Neuronal stem cell (in vitro differentiated cells): ENCODE data around the gene RASA2.

Experiments used
- DNase-seq: peaks from one replicate; pipeline ENCODE4 v3.0.0-alpha.2; 2013; ENCODE audit warnings: low spot score
- H2AFZ ChIP-seq: one replicate; pipeline ENCODE4 v1.6.1; 2013; ENCODE audit warnings: mild to moderate bottlenecking, low read length, inconsistent platforms
- H2AK5ac ChIP-seq: 2 replicates; pipeline ENCODE4 v1.6.1; 2013; ENCODE audit warnings: low read depth, mild to moderate bottlenecking, inconsistent platforms, low read length, moderate library complexity, mixed read lengths
- H2BK120ac ChIP-seq: 2 replicates; pipeline ENCODE4 v1.6.1; 2013; ENCODE audit warnings: low read depth, mild to moderate bottlenecking, inconsistent platforms, low read length, moderate library complexity, mixed read lengths
- H2BK12ac ChIP-seq: one replicate; pipeline ENCODE4 v1.6.1; 2013; ENCODE audit warnings: low read length, inconsistent platforms
- H2BK15ac ChIP-seq: 2 replicates; pipeline ENCODE4 v1.6.1; 2013; ENCODE audit warnings: mild to moderate bottlenecking, low read length, inconsistent platforms, mixed read lengths
- H2BK5ac ChIP-seq: one replicate; pipeline ENCODE4 v1.6.1; 2013; ENCODE audit warnings: inconsistent platforms, mild to moderate bottlenecking, low read length, moderate library complexity
- H3K14ac ChIP-seq: one replicate; pipeline ENCODE4 v1.6.1; 2013; ENCODE audit warnings: low read length, inconsistent platforms
- H3K18ac ChIP-seq: 2 replicates; pipeline ENCODE4 v1.6.1; 2013; ENCODE audit warnings: low read length, inconsistent platforms
- H3K23ac ChIP-seq: 2 replicates; pipeline ENCODE4 v1.6.1; 2013; ENCODE audit warnings: low read depth, mild to moderate bottlenecking, mixed read lengths, low read length, inconsistent platforms; ENCODE audit not compliant: poor library complexity
- H3K27ac ChIP-seq: replicated peaks from 3 replicates; pipeline ENCODE4 v1.5.1; 2013; ENCODE audit warnings: low read length, inconsistent platforms
- H3K27me3 ChIP-seq, 3 experiments: 2 replicates each; pipeline ENCODE4 v1.6.1; 2013; ENCODE audit warnings: low read length in 3 of 3, mild to moderate bottlenecking in 2 of 3, inconsistent platforms in 1 of 3, low read depth in 1 of 3, mixed read lengths in 1 of 3, moderate library complexity in 1 of 3; ENCODE audit not compliant: control insufficient read depth in 3 of 3, insufficient read depth in 3 of 3
- H3K36me3 ChIP-seq, 2 donors: replicated peaks in 1 of 2; 2 replicates each; pipeline ENCODE4 v1.6.1; 2013; ENCODE audit warnings: low read length in 2 of 2; ENCODE audit not compliant: control insufficient read depth in 2 of 2, insufficient read depth in 2 of 2
- H3K4ac ChIP-seq: 2 replicates; pipeline ENCODE4 v1.6.1; 2013; ENCODE audit warnings: inconsistent platforms, mild to moderate bottlenecking, low read length, moderate library complexity
- H3K4me1 ChIP-seq, 2 donors: 1 replicate in 1 of 2; 2 replicates in 1 of 2; pipeline ENCODE4 v1.6.1; 2013; ENCODE audit warnings: low read length in 2 of 2, low read depth in 1 of 2; ENCODE audit not compliant: control insufficient read depth in 2 of 2, insufficient read depth in 1 of 2
- H3K4me2 ChIP-seq: one replicate; pipeline ENCODE4 v1.6.1; 2013; ENCODE audit warnings: mild to moderate bottlenecking, low read length, inconsistent platforms; ENCODE audit not compliant: insufficient read depth, poor library complexity, severe bottlenecking
- H3K4me3 ChIP-seq, 2 donors: 2 replicates each; pipeline ENCODE4 v1.5.1; 2013; ENCODE audit warnings: low read length in 2 of 2, mild to moderate bottlenecking in 2 of 2, inconsistent platforms in 1 of 2, moderate library complexity in 1 of 2
- H3K79me1 ChIP-seq: one replicate; pipeline ENCODE4 v1.6.1; 2013; ENCODE audit warnings: low read depth, mild to moderate bottlenecking, inconsistent platforms, low read length, moderate library complexity
- H3K9ac ChIP-seq: one replicate; pipeline ENCODE4 v1.6.1; 2013; ENCODE audit warnings: mild to moderate bottlenecking, low read depth, low read length, inconsistent platforms; ENCODE audit not compliant: poor library complexity
- H3K9me3 ChIP-seq, 2 donors: replicated peaks in 1 of 2; 2 replicates each; pipeline versions ENCODE3 to v1.6.1; 2013; ENCODE audit warnings: low read length in 2 of 2, mild to moderate bottlenecking in 2 of 2, inconsistent platforms in 1 of 2, low read depth in 1 of 2, mixed read lengths in 1 of 2, moderate library complexity in 1 of 2; ENCODE audit not compliant: control insufficient read depth in 2 of 2, insufficient read depth in 1 of 2
- H4K8ac ChIP-seq: one replicate; pipeline ENCODE4 v1.6.1; 2013; ENCODE audit warnings: low read depth, mild to moderate bottlenecking, inconsistent platforms, low read length, moderate library complexity
- H4K91ac ChIP-seq: one replicate; pipeline ENCODE4 v1.6.1; 2013; ENCODE audit warnings: low read length, low read depth, mild to moderate bottlenecking, inconsistent platforms; ENCODE audit not compliant: poor library complexity
- WGBS, 2 donors: extraction: QIAGEN DNeasy Blood & Tissue Kit; methylation state at CpG; one replicate each; pipeline ENCODE4 v1.1.7; 2013; ENCODE audit warnings: missing lambda C conversion rate in 2 of 2, mixed read lengths in 1 of 2; ENCODE audit not compliant: insufficient read length in 2 of 2, insufficient replicate concordance in 1 of 2; ENCODE audit errors: extremely low coverage in 2 of 2; 5-methylcytosine and 5-hydroxymethylcytosine counted together

The RASA2 gene

DNA sequence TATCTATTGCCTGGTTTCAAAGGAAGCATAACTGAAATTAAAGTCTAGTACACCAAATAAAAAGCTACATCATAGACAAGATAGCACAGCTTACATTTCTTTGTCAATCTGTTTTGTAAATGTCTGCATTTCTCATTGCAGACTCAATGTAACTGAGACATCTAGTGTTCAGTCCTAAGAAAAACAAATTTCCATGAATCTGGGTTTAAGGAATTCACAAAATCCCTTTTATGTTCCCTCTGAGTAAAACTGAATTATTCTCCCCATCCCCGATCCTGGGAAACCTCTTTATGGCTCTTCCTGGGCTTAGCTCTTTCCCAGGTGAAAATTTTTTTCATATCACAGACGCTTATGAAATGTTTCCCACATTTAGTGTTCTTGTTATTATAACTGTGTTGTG lies 21.6 kb upstream of the RASA2 start:
- H3K27ac ChIP-seq: no peak overlapping the region
- H3K4ac ChIP-seq: no peak overlapping the region
- no peak overlapping the region for H3K18ac ChIP-seq
- no peak overlapping the region for H3K23ac ChIP-seq
- WGBS, 2 donors: no CpG with 5 or more reads among the region's 2 CpGs
- peak overlapping the region; percentile 67 for H2AFZ ChIP-seq
- H4K8ac ChIP-seq: no peak overlapping the region
- H2BK15ac ChIP-seq: no peak overlapping the region
- H3K9ac ChIP-seq: no peak overlapping the region
- no peaks in the 10 kb centered on the region for H3K79me1 ChIP-seq
- no peak overlapping the region for H3K14ac ChIP-seq
- H3K27me3 ChIP-seq: no peaks in the 10 kb centered on the region
- no peaks in the 10 kb centered on the region for H3K9me3 ChIP-seq
- no peak overlapping the region for H2BK12ac ChIP-seq
- no peak overlapping the region for H2AK5ac ChIP-seq
- H4K91ac ChIP-seq: no peak overlapping the region
- H2BK5ac ChIP-seq: no peak overlapping the region
- H3K4me1 ChIP-seq: peaks cover 0 to 1% of the 10 kb centered on the region in 2 donors
- H3K4me3 ChIP-seq: no peak overlapping the region
- no peaks in the 10 kb centered on the region for H3K36me3 ChIP-seq
- no peak overlapping the region for H3K4me2 ChIP-seq
- DNase-seq: no peak
- no peak overlapping the region for H2BK120ac ChIP-seq

DNA sequence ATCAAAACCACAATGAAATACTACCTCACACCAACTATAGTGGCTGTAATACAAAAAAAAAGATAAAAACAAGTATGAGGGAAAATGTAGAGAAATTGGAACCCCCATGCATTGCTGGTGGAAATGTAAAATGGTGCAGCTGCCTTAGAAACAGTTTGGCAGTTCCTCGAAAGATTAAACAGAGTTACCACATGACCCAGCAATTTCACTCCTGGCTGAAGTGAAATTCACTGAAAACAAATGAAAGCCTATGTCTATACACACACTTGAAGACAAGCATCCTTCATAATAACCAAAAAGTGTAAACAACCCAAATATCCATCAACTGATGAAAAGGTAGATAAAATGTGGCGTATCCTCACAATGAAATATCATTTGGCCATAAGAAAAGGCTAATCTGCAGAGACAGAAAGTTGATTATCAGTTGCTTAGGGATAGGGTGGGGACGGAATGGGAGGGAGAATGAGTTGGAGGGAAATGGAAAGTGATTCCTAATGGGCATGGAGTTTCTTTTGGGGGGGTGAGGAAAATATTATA lies 20.1 kb upstream of the RASA2 start:
- Histone ChIP-seq H2AFZ (no peak overlapping the region), H3K9me3 (peaks cover 0 to under 1% of the 10 kb centered on the region in 2 donors), H3K18ac (no peak overlapping the region), H2BK120ac (no peak overlapping the region), H3K4me3 (no peak overlapping the region), H3K23ac (no peak overlapping the region), H4K91ac (no peak overlapping the region), H4K8ac (no peak overlapping the region), H3K27ac (no peak overlapping the region), H3K4me1 (no peaks in the 10 kb centered on the region), H3K79me1 (no peaks in the 10 kb centered on the region), H2BK12ac (no peak overlapping the region), H3K27me3 (no peaks in the 10 kb centered on the region), H2AK5ac (no peak overlapping the region), H3K4me2 (no peak overlapping the region), H3K14ac (no peak overlapping the region), H3K36me3 (no peaks in the 10 kb centered on the region), H2BK15ac (no peak overlapping the region), H3K9ac (no peak overlapping the region), H3K4ac (no peak overlapping the region), H2BK5ac (no peak overlapping the region)
- no peak for DNase-seq
- WGBS, 2 donors: 100% methylated on average over 1 of the region's 3 CpGs; no CpG with 5 or more reads in 1 of the 2 donors

DNA sequence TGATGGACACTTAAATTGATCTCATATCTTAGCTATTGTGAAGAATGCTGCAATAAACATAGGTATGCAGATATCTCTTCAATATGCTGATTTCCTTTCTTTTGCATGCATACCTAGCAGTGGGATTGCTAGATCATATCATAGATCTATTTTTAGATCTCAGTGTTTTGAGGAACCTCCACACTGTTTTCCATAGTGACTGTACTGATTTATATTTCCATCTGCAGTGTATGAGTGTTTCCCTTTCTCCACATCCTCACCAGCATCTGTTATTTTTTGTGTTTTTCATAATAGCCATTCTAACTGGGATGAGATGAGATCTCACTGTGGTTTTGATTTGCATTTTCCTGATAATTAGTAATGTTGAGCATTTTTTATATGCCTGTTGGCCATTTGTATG lies 17.1 kb upstream of the RASA2 start:
- peaks cover 0 to 5% of the 10 kb centered on the region in 2 donors for H3K9me3 ChIP-seq
- no peak overlapping the region for H3K14ac ChIP-seq
- no peak overlapping the region for H3K18ac ChIP-seq
- no peak overlapping the region for H2BK12ac ChIP-seq
- H3K79me1 ChIP-seq: no peaks in the 10 kb centered on the region
- no peak overlapping the region for H4K8ac ChIP-seq
- no peak overlapping the region for H3K4ac ChIP-seq
- DNase-seq: no peak
- no peak overlapping the region for H2AFZ ChIP-seq
- H2BK120ac ChIP-seq: no peak overlapping the region
- H4K91ac ChIP-seq: no peak overlapping the region
- no peaks in the 10 kb centered on the region for H3K4me1 ChIP-seq
- no peaks in the 10 kb centered on the region for H3K36me3 ChIP-seq
- no peak overlapping the region for H2BK5ac ChIP-seq
- H3K23ac ChIP-seq: no peak overlapping the region
- H2AK5ac ChIP-seq: no peak overlapping the region
- H3K27me3 ChIP-seq: no peaks in the 10 kb centered on the region
- H3K4me2 ChIP-seq: no peak overlapping the region
- H3K9ac ChIP-seq: no peak overlapping the region
- no peak overlapping the region for H2BK15ac ChIP-seq
- no peak overlapping the region for H3K27ac ChIP-seq
- H3K4me3 ChIP-seq: no peak overlapping the region

DNA sequence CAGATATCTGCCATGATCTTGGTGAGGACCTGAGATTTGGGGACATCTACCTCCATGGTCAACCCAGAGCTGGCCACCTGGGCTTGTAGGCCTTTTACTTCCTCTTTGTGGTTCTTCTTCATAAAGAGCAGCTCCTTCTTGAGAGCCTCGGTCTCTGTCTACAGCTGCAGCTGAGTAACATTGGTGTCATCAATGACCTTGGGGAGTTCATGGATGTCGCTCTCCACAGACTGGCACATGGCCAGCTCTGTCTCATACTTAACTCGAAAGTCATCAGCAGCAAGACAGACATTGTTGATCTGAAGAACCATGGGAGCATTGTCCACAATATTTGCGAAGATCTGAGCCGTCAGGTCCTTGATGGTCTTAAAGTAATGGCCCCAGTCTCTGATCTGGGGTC lies 15.7 kb upstream of the RASA2 start:
- Histone ChIP-seq H2BK5ac (no peak overlapping the region), H3K4ac (no peak overlapping the region), H3K9me3 (peaks cover 0 to 5% of the 10 kb centered on the region in 2 donors), H2AFZ (no peak overlapping the region), H3K27me3 (peaks cover 0 to 4% (median 0%) of the 10 kb centered on the region in 3 experiments), H3K36me3 (no peaks in the 10 kb centered on the region), H2BK15ac (no peak overlapping the region), H3K4me1 (no peaks in the 10 kb centered on the region), H3K14ac (no peak overlapping the region), H3K79me1 (no peaks in the 10 kb centered on the region), H2BK120ac (no peak overlapping the region), H3K4me2 (no peak overlapping the region), H2AK5ac (no peak overlapping the region), H3K23ac (no peak overlapping the region), H3K18ac (no peak overlapping the region), H3K9ac (no peak overlapping the region), H3K27ac (no peak overlapping the region), H4K8ac (no peak overlapping the region), H4K91ac (no peak overlapping the region), H3K4me3 (no peak overlapping the region), H2BK12ac (no peak overlapping the region)
- no CpG with 5 or more reads among the region's 5 CpGs for WGBS, 2 donors
- no peak for DNase-seq
